ENCODE measurements around the gene SH3RF1. TPM values are rescaled to one million over a fixed set of nuclear protein-coding genes. Genes with fewer than 3 reads are reported as not detected.
"Not testable (repeated sequence)": the region's sequence is repeated elsewhere in the genome, so short reads cannot be mapped to it uniquely, and the experiment has no call there.

The SH3RF1 gene
- total RNA-seq, 1 donor from 2014 or later: 25.6 TPM

DNA sequence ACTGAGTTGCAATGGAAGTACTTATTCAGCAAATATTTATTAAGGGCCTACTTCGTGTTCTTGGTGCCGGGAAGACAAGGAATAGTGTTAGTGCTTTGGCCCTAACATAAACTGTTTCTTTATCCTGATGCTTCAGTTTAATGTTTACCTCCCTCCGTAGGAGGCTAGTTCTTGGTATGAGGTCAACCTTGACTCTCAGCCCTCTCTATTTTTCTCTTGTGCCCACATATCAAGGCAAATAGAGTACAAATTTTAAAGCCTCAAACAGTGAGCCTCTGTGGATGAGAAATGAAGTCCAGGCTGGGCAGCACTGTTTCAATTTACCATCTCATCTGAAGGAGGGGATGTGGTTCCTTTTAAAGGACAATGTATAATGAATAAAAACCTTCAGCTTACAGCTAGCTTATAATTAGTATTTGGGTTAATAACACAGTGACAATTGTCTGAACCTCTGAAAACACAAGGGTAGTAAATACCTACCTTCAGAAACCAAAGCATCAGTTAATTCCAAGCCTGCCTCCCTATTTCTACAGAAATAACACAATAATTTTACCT is 68.5 kb downstream of the SH3RF1 start:
- H3K27me3 ChIP-seq (ENCODE audit: control insufficient read depth, insufficient read depth, low read length): no peaks in the 10 kb centered on the region
- H3K36me3 ChIP-seq (ENCODE audit: control insufficient read depth, insufficient read depth, low read length): no peaks in the 10 kb centered on the region
- no peak overlapping the region for H3K4me3 ChIP-seq (ENCODE audit: low read depth, low read length)
- TF ChIP-seq, protein P1, sequence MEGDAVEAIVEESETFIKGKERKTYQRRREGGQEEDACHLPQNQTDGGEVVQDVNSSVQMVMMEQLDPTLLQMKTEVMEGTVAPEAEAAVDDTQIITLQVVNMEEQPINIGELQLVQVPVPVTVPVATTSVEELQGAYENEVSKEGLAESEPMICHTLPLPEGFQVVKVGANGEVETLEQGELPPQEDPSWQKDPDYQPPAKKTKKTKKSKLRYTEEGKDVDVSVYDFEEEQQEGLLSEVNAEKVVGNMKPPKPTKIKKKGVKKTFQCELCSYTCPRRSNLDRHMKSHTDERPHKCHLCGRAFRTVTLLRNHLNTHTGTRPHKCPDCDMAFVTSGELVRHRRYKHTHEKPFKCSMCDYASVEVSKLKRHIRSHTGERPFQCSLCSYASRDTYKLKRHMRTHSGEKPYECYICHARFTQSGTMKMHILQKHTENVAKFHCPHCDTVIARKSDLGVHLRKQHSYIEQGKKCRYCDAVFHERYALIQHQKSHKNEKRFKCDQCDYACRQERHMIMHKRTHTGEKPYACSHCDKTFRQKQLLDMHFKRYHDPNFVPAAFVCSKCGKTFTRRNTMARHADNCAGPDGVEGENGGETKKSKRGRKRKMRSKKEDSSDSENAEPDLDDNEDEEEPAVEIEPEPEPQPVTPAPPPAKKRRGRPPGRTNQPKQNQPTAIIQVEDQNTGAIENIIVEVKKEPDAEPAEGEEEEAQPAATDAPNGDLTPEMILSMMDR (IDR thresholded peaks at IDR 0.05; ENCODE audit: insufficient read depth, low read length, poor library complexity, severe bottlenecking): no peak
- DNase-seq (ENCODE audit: low read depth): no peak

DNA sequence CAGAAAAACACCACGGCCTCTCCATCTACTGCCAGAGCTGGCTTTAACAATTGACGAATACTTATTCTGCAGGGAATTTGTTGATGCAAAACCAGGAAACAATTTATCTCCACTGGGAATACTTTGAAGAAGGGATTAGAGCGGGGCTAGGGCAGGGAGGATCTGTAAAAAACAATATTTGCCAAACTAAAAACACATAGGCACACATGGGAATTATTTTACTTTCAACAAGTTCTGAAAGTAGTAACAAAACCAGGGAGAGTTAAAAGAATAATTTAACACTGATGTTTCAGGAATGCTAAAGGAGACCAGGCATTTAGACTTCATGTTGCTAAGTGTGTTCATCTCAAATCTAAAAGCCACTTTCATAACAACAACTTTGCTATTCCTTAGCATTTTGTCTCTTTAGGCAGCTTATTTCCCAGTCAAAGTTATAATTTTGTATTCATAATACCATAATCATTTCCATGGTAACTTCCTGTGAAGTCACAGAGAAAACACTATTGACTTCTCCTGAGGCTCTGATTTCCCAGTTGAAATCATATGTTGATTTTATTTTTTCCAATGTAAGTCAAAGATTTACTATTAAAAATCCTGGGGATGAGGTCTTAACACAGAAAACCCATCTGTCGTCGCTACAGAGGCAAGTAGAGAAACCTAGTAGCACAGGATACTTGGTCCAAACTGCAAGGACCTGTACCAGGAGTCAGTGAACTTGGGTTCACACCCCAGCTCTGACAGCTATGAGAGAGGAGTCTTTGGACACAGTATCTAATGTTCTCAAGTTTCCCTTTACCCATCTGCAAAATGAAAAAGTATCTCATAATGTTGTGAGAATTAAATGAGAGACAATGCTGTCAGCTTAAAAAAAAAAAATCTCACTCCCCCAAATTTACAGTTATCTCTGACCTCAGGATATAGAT is 69.3 kb downstream of the SH3RF1 start:
- no peak for DNase-seq (ENCODE audit: low read depth)
- Histone ChIP-seq H3K27me3 (ENCODE audit: control insufficient read depth, insufficient read depth, low read length) (no peaks in the 10 kb centered on the region), H3K4me3 (ENCODE audit: low read depth, low read length) (no peak overlapping the region), H3K36me3 (ENCODE audit: control insufficient read depth, insufficient read depth, low read length) (no peaks in the 10 kb centered on the region)
- TF ChIP-seq, protein P1 (IDR thresholded peaks at IDR 0.05; ENCODE audit: insufficient read depth, low read length, poor library complexity, severe bottlenecking): no peak

DNA sequence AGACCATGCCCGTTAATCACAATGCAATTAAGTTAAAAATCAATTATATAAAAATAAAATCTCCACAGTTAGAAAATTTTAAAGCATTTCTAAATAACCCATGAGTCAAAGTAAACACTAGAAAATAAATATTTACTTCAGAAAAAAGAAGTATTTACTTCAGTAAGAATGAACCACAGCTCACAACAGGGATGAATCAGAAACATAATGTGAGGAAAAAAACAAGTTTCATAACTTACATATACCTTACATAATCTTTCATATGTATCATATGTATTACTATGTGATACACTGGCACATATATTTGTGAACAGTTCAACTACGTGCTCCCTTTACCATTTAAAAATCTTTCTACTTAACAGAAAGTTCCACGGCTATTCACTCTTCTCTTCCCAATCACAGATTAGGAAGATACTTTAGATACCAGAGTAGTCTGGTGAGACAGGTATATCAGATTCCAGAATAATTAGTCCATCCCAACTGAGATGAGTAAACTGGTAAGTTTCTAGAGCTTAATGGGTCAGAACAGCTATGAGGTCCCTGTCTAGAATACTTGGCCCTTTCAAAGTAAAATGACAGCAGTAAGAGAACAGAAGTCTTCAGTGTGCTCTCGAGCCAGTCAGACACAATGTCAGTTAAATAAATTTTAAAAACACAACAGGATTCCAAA is 70.3 kb downstream of the SH3RF1 start:
- Histone ChIP-seq H3K4me3 (ENCODE audit: low read depth, low read length) (no peak overlapping the region), H3K27me3 (ENCODE audit: control insufficient read depth, insufficient read depth, low read length) (no peaks in the 10 kb centered on the region), H3K36me3 (ENCODE audit: control insufficient read depth, insufficient read depth, low read length) (no peaks in the 10 kb centered on the region)
- TF ChIP-seq, protein P1 (IDR thresholded peaks at IDR 0.05; ENCODE audit: insufficient read depth, low read length, poor library complexity, severe bottlenecking): no peak
- no peak for DNase-seq (ENCODE audit: low read depth)

DNA sequence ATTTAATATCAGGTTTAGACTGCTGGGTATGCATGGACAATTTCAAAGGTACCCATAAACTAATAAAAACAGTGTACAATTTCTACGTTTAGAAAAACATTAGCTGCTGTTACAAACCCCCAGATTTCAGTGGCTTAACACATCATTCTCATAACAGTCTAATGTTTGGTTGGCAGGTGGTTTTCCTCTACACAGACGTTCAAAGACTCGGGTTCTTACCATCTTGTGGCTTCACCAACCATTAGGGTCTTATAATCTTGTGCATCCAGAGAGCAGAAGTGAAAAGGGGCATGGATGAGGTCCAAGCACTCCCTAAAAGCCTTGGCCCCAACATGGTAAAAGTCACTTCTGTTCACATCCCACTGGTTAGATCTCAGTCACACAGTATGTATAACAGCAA is 71.6 kb downstream of the SH3RF1 start:
- Histone ChIP-seq H3K27me3 (ENCODE audit: control insufficient read depth, insufficient read depth, low read length) (no peaks in the 10 kb centered on the region), H3K36me3 (ENCODE audit: control insufficient read depth, insufficient read depth, low read length) (no peaks in the 10 kb centered on the region), H3K4me3 (ENCODE audit: low read depth, low read length) (no peak overlapping the region)
- no peak for DNase-seq (ENCODE audit: low read depth)
- TF ChIP-seq, protein P1 (IDR thresholded peaks at IDR 0.05; ENCODE audit: insufficient read depth, low read length, poor library complexity, severe bottlenecking): no peak

DNA sequence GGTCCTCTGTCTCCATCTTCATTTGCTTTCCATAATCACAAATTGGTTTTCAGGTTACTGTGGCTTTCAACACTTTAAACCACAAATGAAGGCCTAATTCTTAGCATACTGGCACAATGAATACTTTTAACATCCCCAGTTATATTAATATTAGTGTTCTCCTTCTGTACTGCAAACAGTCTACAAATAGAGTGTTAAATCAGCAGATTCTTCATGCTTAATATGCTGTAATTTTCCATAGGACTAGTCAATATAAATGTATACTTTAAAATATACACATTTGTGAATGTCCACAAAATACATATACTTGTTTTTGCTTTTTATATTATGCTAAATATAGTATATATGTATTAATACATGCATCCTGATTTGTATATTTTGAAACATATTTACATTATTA is 72.6 kb downstream of the SH3RF1 start:
- no peak overlapping the region for H3K4me3 ChIP-seq (ENCODE audit: low read depth, low read length)
- no peaks in the 10 kb centered on the region for H3K36me3 ChIP-seq (ENCODE audit: control insufficient read depth, insufficient read depth, low read length)
- TF ChIP-seq, protein P1 (IDR thresholded peaks at IDR 0.05; ENCODE audit: insufficient read depth, low read length, poor library complexity, severe bottlenecking): no peak
- H3K27me3 ChIP-seq (ENCODE audit: control insufficient read depth, insufficient read depth, low read length): no peaks in the 10 kb centered on the region
- DNase-seq (ENCODE audit: low read depth): no peak

DNA sequence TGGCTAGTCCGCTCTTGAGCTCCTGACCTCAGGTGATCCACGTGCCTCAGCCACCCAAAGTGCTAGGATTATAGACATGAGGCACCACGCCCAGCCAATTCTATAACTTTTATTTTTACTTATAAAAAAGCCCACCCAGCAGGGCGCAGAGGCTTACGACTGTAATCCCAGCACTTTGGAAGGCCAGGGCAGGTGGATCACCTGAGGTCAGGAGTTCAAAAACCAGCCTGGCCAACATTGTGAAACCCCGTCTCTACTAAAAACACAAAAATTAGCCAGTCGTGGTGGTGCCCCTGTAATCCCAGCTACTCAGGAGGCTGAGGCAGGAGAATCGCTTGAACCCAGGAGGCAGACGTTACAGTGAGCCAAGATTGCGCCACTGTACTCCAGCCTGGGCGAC is 73.5 kb downstream of the SH3RF1 start:
- H3K27me3 ChIP-seq (ENCODE audit: control insufficient read depth, insufficient read depth, low read length); DNase-seq (ENCODE audit: low read depth); H3K36me3 ChIP-seq (ENCODE audit: control insufficient read depth, insufficient read depth, low read length); H3K4me3 ChIP-seq (ENCODE audit: low read depth, low read length): not testable (repeated sequence)

Data from kidney epithelial cell (primary cell).